Panc1 (cell line): ENCODE data around the gene DVL1. TPM values are rescaled to one million over a fixed set of nuclear protein-coding genes. Genes with fewer than 3 reads are reported as not detected.

Source experiments
- ATAC-seq: fragments of 200-7000 bp; cut with Tn5 transposase; 2 replicates; pipeline ENCODE4 v1.9.1; 2020; ENCODE audit warnings: mild to moderate bottlenecking, moderate library complexity
- BruUV-seq: library from RNA; stranded (reverse); fragments of 400-500 nt; replicated peaks from 2 replicates; lab custom pipeline; 2021; lab: Mats Ljungman, UMichigan
- CTCF ChIA-PET: fragments of 300-600 bp; sonication (Branson Sonifier 250); formaldehyde crosslinking; loops from one replicate; lab custom pipeline; 2022; ENCODE audit warnings: antibody characterized with exemption; lab: Charles Lee
- POLR2A ChIA-PET: fragments of 300-600 bp; sonication (Branson Sonifier 250); formaldehyde crosslinking; loops from one replicate; lab custom pipeline; 2022; ENCODE audit warnings: antibody characterized with exemption; lab: Charles Lee
- DNase-seq: peaks from one replicate; pipeline ENCODE4 v3.0.0-alpha.2; 2010; ENCODE audit warnings: low read depth, low spot score
- H3K27ac ChIP-seq: 2 replicates; pipeline ENCODE4 v1.5.1; 2011; ENCODE audit warnings: mild to moderate bottlenecking, low read length, inconsistent platforms
- H3K27me3 ChIP-seq: fragments of 200-500 bp; sonication (Bioruptor generic); 2 replicates; pipeline ENCODE4 v1.6.0; 2014; ENCODE audit warnings: low read length, inconsistent platforms; ENCODE audit not compliant: control insufficient read depth, insufficient read depth
- H3K36me3 ChIP-seq: fragments of 200-500 bp; sonication (Bioruptor generic); 2 replicates; pipeline ENCODE4 v1.5.1; 2014; ENCODE audit warnings: inconsistent platforms, mild to moderate bottlenecking, low read length, moderate library complexity; ENCODE audit not compliant: control insufficient read depth, insufficient read depth
- H3K4me1 ChIP-seq: 2 replicates; pipeline ENCODE4 v1.5.1; 2011; ENCODE audit warnings: inconsistent platforms, mild to moderate bottlenecking, low read length, moderate library complexity; ENCODE audit not compliant: control insufficient read depth, insufficient read depth
- H3K4me3 ChIP-seq, 2 experiments: 2 replicates each; pipeline ENCODE4 v1.5.1; 2011 to 2012; ENCODE audit warnings: low read depth in 2 of 2, low read length in 2 of 2, mild to moderate bottlenecking in 2 of 2, inconsistent platforms in 1 of 2, moderate library complexity in 1 of 2
- H3K9me3 ChIP-seq: fragments of 200-500 bp; sonication (Bioruptor generic); 2 replicates; pipeline ENCODE4 v1.5.1; 2014; ENCODE audit warnings: low read depth, mild to moderate bottlenecking, inconsistent platforms, low read length, moderate library complexity; ENCODE audit not compliant: control insufficient read depth, insufficient read depth
- CTCF ChIP-seq: fragments of 450-650 bp; IDR thresholded peaks from 2 replicates; pipeline ENCODE4 v1.5.1; 2017; ENCODE audit warnings: mild to moderate bottlenecking
- POLR2AphosphoS5 ChIP-seq: IDR thresholded peaks from 2 replicates; pipeline ENCODE4 v1.6.1; 2012; ENCODE audit warnings: mild to moderate bottlenecking, low read depth, low read length, moderate library complexity
- REST ChIP-seq, 2 experiments: IDR thresholded peaks; 2 replicates each; pipeline ENCODE4 v1.6.1; 2011 to 2012; ENCODE audit warnings: low read depth in 2 of 2, control low read depth in 1 of 2, low read length in 1 of 2, mild to moderate bottlenecking in 1 of 2, moderate library complexity in 1 of 2; ENCODE audit not compliant: insufficient read depth in 1 of 2
- SIN3A ChIP-seq: IDR thresholded peaks from 2 replicates; pipeline ENCODE4 v1.6.1; 2012; ENCODE audit warnings: low read depth, mild to moderate bottlenecking, low read length, moderate library complexity, borderline replicate concordance; ENCODE audit not compliant: insufficient read depth
- TCF7L2 ChIP-seq: IDR thresholded peaks from 2 replicates; pipeline ENCODE4 v1.6.1; 2011; ENCODE audit warnings: mild to moderate bottlenecking, low read depth, low read length, inconsistent platforms
- in situ Hi-C: cut with HindIII; loops from 2 replicates; pipeline ENCODE4 v1.10.0; 2016; ENCODE audit warnings: low sequenced_read_pairs, low pct_unique_long_range_greater_than_20kb
- intact Hi-C: fragments of 100-400 bp; cut with micrococcal nuclease; formaldehyde crosslinking; loops from one replicate; pipeline ENCODE4 v1.10.0; 2022; ENCODE audit not compliant: unreplicated experiment
- total RNA-seq: library from RNA; stranded (reverse); gene quantifications from one replicate; pipeline ENCODE4 v1.2.1, GENCODE V29; 2021; ENCODE audit not compliant: unreplicated experiment

Gene DVL1
- total RNA-seq, 1 experiment from 2014 or later, result 144 TPM

GRCh38 chr1:1367315-1367714 lies 18.1 kb upstream of the DVL1 start:
- ChIA-PET POLR2A (no interaction called here), CTCF (no interaction called here)
- intact Hi-C loops (no loop called here), in situ Hi-C loops (no loop called here)
- Histone ChIP-seq H3K4me1 (peaks cover 7% of the 10 kb centered on the region), H3K27me3 (no peaks in the 10 kb centered on the region), H3K36me3 (no peaks in the 10 kb centered on the region), H3K9me3 (no peaks in the 10 kb centered on the region), H3K4me3 (no peak overlapping the region), H3K27ac (no peak overlapping the region)
- BruUV-seq, result no TSS peak
- DNase-seq (no peak), ATAC-seq (no peak)
- TF ChIP-seq REST (IDR thresholded peaks at IDR 0.05; ENCODE audit: insufficient read depth in 1 of 2, low read depth in 2 of 2, low read length in 1 of 2) (no peak), TCF7L2 (no peak), SIN3A (no peak), POLR2AphosphoS5 (no peak), CTCF (no peak)

GRCh38 chr1:1366699-1367066 lies 17.5 kb upstream of the DVL1 start:
- no peak for ATAC-seq
- Histone ChIP-seq H3K4me3 (no peak overlapping the region), H3K36me3 (no peaks in the 10 kb centered on the region), H3K27me3 (no peaks in the 10 kb centered on the region), H3K4me1 (peaks cover 7% of the 10 kb centered on the region), H3K9me3 (no peaks in the 10 kb centered on the region), H3K27ac (no peak overlapping the region)
- ChIA-PET POLR2A (no interaction called here), CTCF (no interaction called here)
- no peak for DNase-seq
- no peak for TF ChIP-seq SIN3A
- no peak for TF ChIP-seq REST (IDR thresholded peaks at IDR 0.05; ENCODE audit: insufficient read depth in 1 of 2, low read depth in 2 of 2, low read length in 1 of 2)
- no peak for TF ChIP-seq TCF7L2
- no peak for TF ChIP-seq POLR2AphosphoS5
- no peak for TF ChIP-seq CTCF
- BruUV-seq, result no TSS peak
- in situ Hi-C loops (no loop called here), intact Hi-C loops (no loop called here)
